Body of pancreas (tissue), 4 donors: Measurements from ENCODE around the gene DNM3. TPM values are rescaled to one million over a fixed set of nuclear protein-coding genes. Genes with fewer than 3 reads are reported as not detected.

Experiments used
- ATAC-seq: fragments of 150-250 bp; one replicate; pipeline ENCODE4 v1.9.1; 2016
- DNase-seq, 4 donors: peaks; one replicate each; pipeline ENCODE4 v3.0.0-alpha.2; 2019
- H3K27ac ChIP-seq, 4 donors: fragments of 200-600 bp; sonication (generic); 1 replicate in 3 of 4; 2 replicates in 1 of 4; pipeline versions ENCODE4 v1.5.1 to v1.6.1; 2016 to 2019; ENCODE audit warnings: mild to moderate bottlenecking in 1 of 4, mixed read lengths in 1 of 4, moderate library complexity in 1 of 4
- H3K27me3 ChIP-seq, 2 donors: fragments of 200-600 bp; sonication (generic); one replicate each; pipeline ENCODE4 v1.6.0; 2016; ENCODE audit warnings: mild to moderate bottlenecking in 1 of 2
- H3K36me3 ChIP-seq, 2 donors: fragments of 200-600 bp; sonication (generic); replicated peaks in 1 of 2; 2 replicates each; pipeline ENCODE4 v1.5.1; 2016; ENCODE audit warnings: low read depth in 2 of 2; ENCODE audit not compliant: insufficient read depth in 1 of 2
- H3K4me1 ChIP-seq: fragments of 200-600 bp; sonication (generic); one replicate; pipeline ENCODE4 v1.6.0; 2016
- H3K4me3 ChIP-seq, 2 donors: fragments of 200-600 bp; sonication (generic); 1 replicate in 1 of 2; 2 replicates in 1 of 2; pipeline ENCODE4 v1.5.1; 2016 to 2019
- H3K9me3 ChIP-seq, 3 donors: fragments of 200-600 bp; sonication (generic); 1 replicate in 2 of 3; 2 replicates in 1 of 3; pipeline ENCODE4 v1.5.1; 2016
- CTCF ChIP-seq, 7 experiments: fragments of 450-650 bp in 4 of 7; fragments of 200-600 bp in 3 of 7; sonication (generic) in 3 of 7; IDR thresholded peaks; one replicate each; pipeline ENCODE4 v1.5.1; 2016 to 2019; ENCODE audit warnings: antibody characterized with exemption in 7 of 7
- POLR2A ChIP-seq, 3 donors: fragments of 450-650 bp; IDR thresholded peaks; one replicate each; pipeline ENCODE4 v1.6.1; 2016; ENCODE audit warnings: antibody characterized with exemption in 3 of 3, mild to moderate bottlenecking in 2 of 3
- WGBS, 2 donors: methylation state at CpG; one replicate each; pipeline ENCODE4 v1.1.5; 2017; 5-methylcytosine and 5-hydroxymethylcytosine counted together
- intact Hi-C: fragments of 100-400 bp; cut with DNase I; formaldehyde crosslinking; loops from one replicate; pipeline ENCODE4 v1.15.1; 2023
- total RNA-seq, 2 donors: library from RNA; depleted of rRNA; stranded (reverse); fragments of >200 nt; gene quantifications; one replicate each; pipeline ENCODE4 v1.1.0, GENCODE V29; 2016

DNM3 gene
- total RNA-seq, 2 donors from 2014 or later: 2.9 to 4.0 TPM

GRCh38 chr1:171999756-172000155 is 158.5 kb downstream of the DNM3 start:
- Histone ChIP-seq H3K9me3 (no peaks in the 10 kb centered on the region), H3K4me1 (no peaks in the 10 kb centered on the region), H3K4me3 (no peak overlapping the region), H3K27ac (no peak overlapping the region), H3K36me3 (no peaks in the 10 kb centered on the region), H3K27me3 (no peaks in the 10 kb centered on the region)
- TF ChIP-seq CTCF (IDR thresholded peaks at IDR 0.05) (no peak), POLR2A (IDR thresholded peaks at IDR 0.05) (no peak)
- DNase-seq: no peak
- WGBS, 2 donors: 66 to 81% methylated on average over 2 of the region's 2 CpGs
- intact Hi-C loops: no loop called here
- no peak for ATAC-seq

GRCh38 chr1:172001288-172001687 is 160.0 kb downstream of the DNM3 start:
- Histone ChIP-seq H3K27ac (no peak overlapping the region), H3K9me3 (no peaks in the 10 kb centered on the region), H3K27me3 (no peaks in the 10 kb centered on the region), H3K4me1 (no peaks in the 10 kb centered on the region), H3K36me3 (no peaks in the 10 kb centered on the region), H3K4me3 (no peak overlapping the region)
- WGBS, 2 donors: 69 to 75% methylated on average over 3 of the region's 3 CpGs
- no peak for TF ChIP-seq CTCF (IDR thresholded peaks at IDR 0.05)
- no peak for ATAC-seq
- no peak for DNase-seq
- intact Hi-C loops: no loop called here

- no peak overlapping the region for H3K27ac ChIP-seq
- H3K36me3 ChIP-seq: no peaks in the 10 kb centered on the region
- H3K4me3 ChIP-seq: no peak overlapping the region
- no peaks in the 10 kb centered on the region for H3K9me3 ChIP-seq
- DNase-seq: peak; percentile 14 to 36 (median 20)
- intact Hi-C loops: no loop called here
- H3K4me1 ChIP-seq: no peaks in the 10 kb centered on the region
- 5 to 11% methylated on average over 3 of the region's 3 CpGs for WGBS, 2 donors
- peak in 6 of 7 experiments; percentile 48 to 66 (median 60) for TF ChIP-seq CTCF (IDR thresholded peaks at IDR 0.05)
- TF ChIP-seq POLR2A (IDR thresholded peaks at IDR 0.05): no peak
- no peak for ATAC-seq
- no peaks in the 10 kb centered on the region for H3K27me3 ChIP-seq
These were observed 161.5 kb downstream of the DNM3 start for GRCh38 chr1:172002725-172003345.

GRCh38 chr1:172003766-172004530 is 162.7 kb downstream of the DNM3 start:
- WGBS, 2 donors: 80 to 95% methylated on average over 3 of the region's 3 CpGs
- Histone ChIP-seq H3K4me3 (no peak overlapping the region), H3K4me1 (no peaks in the 10 kb centered on the region), H3K9me3 (no peaks in the 10 kb centered on the region), H3K27me3 (no peaks in the 10 kb centered on the region), H3K36me3 (no peaks in the 10 kb centered on the region), H3K27ac (no peak overlapping the region)
- intact Hi-C loops: no loop called here
- DNase-seq (no peak), ATAC-seq (no peak)
- TF ChIP-seq CTCF (IDR thresholded peaks at IDR 0.05) (no peak), POLR2A (IDR thresholded peaks at IDR 0.05) (no peak)

- Histone ChIP-seq H3K27me3 (no peaks in the 10 kb centered on the region), H3K4me1 (no peaks in the 10 kb centered on the region), H3K27ac (no peak overlapping the region), H3K36me3 (no peaks in the 10 kb centered on the region), H3K4me3 (no peak overlapping the region), H3K9me3 (no peaks in the 10 kb centered on the region)
- ATAC-seq: no peak
- TF ChIP-seq POLR2A (IDR thresholded peaks at IDR 0.05): no peak
- no peak for TF ChIP-seq CTCF (IDR thresholded peaks at IDR 0.05)
- no peak for DNase-seq
- intact Hi-C loops: no loop called here
These were observed 163.4 kb downstream of the DNM3 start for GRCh38 chr1:172004671-172005070.
